ENCODE data around the gene DPAGT1.
A peak's percentile ranks its signal among the peaks of the same experiment; 100 is the strongest.
"Not testable (repeated sequence)": the region's sequence is repeated elsewhere in the genome, so short reads cannot be mapped to it uniquely, and the experiment has no call there.

The DPAGT1 gene

DNA sequence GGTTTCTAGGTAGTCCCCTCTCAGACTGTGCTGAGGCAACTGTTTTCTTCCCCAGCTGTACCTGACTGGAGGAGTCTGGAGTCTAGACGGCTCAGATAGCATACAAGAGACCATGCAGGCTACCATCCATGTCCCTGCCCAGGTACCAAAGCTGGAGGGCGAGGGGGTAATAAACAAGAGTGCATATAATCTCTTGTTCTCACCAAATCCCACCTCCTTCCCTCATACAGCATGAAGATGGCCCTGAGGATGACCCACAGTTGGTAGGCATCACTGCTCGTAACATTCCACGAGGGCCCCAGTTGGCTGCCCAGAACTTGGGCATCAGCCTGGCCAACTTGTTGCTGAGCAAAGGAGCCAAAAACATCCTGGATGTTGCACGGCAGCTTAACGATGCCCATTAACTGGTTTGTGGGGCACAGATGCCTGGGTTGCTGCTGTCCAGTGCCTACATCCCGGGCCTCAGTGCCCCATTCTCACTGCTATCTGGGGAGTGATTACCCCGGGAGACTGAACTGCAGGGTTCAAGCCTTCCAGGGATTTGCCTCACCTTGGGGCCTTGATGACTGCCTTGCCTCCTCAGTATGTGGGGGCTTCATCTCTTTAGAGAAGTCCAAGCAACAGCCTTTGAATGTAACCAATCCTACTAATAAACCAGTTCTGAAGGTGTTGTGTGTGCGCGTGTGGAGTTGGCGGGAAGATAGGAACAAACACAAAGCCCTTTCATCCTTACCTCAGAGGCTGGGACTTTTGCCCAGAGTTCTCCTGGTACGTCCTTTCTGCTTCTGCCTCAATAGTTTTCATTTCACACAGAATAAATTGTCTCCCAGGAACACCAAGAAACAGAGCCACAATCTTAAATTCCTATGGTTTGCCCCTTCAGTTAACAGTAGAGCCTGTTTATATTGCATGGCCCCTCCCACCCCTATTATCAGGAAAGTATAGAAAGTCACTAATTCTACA is 8.5 kb downstream of the DPAGT1 start:
- no peak for DNase-seq

DNA sequence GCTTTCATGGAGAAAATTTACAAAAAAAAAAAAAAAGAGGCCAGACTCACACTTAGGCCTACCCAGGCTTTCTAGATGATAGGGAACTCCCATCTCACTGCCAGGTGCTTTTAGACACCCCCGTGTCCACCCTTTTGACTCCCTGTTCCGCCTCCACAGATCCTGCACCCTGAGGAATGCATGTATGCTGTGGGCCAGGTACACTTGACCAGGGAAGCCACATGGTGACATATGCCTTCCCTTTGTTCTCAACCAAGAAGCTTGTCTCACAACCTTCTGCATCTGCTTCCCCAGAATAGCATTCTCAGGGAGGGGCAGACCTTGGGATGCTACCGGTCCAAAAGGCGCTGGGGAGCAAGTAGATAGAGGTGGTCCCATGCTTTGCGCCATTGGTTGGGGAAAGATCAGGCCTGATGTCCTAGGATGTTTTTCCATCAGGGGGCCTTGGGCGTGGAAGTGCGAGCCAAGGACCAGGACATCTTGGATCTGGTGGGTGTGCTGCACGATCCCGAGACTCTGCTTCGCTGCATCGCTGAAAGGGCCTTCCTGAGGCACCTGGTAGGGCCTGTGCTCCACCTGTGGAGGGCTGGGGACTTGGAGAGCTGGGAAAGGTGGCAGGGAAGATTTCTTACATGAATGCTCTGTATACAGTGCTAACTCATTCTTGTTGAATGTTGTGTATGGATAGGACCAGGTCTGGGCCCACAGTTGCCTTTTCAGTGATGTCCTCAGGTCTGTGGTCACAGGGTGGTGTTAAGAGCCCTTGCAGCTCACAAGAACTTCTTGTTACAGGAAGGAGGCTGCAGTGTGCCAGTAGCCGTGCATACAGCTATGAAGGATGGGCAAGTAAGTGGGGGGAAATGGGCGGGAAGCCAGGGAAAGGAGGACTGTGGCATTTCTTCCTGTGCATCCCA is 9.4 kb downstream of the DPAGT1 start:
- no peak for DNase-seq

DNA sequence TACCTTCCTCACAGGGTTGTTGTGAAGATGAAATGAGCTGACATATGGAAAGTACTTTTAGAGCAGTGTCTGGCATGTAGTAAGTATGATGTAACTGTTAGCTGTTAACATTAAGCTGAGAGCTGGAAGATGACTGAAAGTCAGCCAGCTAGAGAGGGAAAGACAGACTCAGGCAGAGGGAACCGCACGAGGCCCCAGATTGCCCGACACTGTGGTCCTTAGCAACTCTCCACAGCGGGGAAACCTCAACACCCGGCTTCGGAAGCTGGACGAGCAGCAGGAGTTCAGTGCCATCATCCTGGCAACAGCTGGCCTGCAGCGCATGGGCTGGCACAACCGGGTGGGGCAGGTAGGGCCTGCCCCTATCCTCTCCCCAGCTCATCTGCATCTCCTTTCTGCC is 10.5 kb downstream of the DPAGT1 start:
- DNase-seq, result no peak

DNA sequence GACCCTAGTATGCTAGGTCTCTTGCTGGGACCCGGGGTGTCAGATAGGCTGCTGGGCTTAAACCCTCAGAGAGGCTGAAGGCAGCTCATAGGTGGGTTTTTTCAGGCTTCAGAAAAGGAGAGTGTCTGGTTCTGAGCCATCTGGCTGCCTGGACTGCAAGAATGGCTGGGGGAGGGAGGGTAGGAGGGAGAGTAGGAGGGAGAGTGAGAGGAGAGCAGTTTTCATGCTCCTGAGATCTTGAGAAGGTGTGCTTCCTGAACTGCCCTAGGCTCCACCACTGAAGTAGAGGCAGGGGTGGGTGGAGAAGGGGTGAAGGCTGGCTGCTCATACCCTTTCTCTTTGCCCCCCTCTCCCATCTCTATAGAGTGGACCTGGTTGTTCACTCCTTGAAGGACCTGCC is 12.3 kb downstream of the DPAGT1 start:
- DNase-seq, result no peak

DNA sequence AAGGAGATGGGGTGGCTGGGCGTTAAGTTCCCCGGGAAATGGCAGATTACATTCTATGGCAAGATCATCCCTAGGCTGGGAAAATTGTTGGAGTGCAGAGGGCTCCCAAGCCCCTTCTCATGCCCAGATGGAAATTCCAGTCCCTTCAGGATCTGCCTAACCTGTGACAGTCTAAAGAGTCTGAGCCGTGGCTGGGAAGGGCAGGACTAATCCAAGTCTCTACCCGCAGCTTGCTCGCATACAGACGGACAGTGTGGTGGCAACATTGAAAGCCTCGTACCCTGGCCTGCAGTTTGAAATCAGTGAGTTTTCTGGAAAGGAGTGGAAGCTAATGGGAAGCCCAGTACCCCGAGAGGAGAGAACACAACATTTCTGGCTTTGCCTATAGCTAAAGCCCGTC is 13.2 kb downstream of the DPAGT1 start:
- DNase-seq, result no peak

DNA sequence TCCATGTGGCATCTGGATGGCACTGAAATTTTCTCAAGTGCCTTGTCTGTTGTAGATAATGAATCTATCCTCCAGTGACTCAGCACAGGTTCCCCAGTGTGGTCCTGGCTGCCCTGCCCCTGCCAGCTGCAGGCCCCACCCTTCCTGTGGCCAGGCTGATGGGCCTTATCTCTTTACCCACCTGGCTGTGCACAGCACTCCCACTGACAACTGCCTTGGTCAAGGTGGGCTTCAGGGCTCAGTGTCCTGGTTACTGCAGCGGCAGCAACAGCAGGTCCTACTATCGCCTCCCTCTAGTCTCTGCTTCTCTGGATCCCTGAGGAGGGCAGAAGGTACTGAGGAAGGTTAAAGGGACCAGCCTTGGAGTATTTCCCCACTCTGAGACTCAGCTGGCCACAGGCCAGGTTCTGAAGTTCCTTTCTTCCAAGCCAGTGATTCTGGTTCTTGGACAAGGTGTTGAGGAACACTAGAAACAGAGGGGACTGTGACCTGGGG is 13.9 kb downstream of the DPAGT1 start:
- DNase-seq, result no peak

DNA sequence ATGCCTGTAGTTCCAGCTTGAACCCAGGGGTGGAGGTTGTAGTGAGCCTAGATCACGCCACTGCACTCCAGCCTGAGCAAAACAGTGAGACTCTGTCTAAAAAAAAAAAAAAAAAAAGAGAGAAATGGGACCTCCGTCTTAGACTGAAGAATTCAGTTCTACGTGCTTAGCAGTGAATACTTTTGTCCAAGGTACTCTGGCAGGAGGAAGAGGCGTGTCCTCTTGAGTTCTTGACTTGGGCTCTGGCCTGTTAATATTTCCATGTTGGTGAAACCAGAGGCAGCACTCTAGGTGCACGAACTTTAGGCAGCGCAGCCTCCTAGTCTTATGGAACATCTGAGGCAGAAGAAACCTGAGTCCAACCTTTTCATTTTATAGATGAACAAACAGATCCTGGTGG is 14.5 kb downstream of the DPAGT1 start:
- no peak for DNase-seq

DNA sequence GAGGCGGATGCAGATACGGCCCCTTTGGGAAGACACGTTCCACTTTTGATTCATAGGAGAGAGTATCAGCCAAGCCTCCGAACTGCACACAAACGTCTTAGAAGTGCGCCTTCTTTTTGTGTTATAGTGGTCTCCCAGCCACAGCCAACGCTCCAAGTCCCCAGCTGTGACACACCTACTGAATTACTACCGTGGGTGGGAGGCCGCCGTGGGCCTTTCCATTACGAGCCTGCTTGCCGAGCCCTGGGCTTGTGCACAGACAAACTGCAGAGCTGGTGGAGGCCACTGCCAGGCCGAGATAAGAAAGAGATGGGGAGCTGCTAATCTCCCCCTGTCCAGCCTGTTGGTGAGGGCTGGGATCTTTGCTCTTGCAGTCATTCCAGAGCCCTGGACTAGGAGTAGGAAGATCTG is 16.2 kb downstream of the DPAGT1 start:
- DNase-seq, result no peak

DNA sequence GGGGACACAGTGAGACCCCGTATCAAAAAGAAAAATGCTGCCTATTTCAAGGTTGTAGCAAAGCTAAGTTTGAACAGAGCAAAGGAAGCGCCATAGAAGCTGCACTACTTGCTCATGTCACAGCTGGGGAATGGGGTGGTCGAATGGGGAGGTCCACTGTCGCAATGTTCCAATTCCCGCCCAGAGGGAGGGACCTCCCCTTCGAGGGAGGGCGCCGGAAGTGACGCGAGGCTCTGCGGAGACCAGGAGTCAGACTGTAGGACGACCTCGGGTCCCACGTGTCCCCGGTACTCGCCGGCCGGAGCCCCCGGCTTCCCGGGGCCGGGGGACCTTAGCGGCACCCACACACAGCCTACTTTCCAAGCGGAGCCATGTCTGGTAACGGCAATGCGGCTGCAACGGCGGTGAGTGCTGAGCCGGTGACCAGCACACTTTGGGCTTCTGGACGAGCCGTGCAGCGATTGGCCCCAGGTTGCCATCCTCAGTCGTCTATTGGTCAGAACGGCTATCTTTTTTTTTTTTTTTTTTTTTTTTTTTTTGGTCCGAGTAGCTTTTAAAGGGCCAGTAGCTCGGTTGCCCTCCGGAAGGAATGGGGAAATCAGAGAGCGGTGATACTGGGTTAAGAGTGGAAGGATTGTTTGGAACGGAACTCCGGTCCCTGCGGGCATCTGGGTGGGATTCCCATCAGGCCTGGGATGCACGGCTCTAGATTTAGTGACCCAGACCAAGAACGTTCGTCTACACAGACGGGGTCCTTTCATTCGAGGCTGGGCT is 16.8 kb downstream of the DPAGT1 start, which contains the start of gene HMBS:
Gene HMBS, plus strand, starts transcription at position 219 of the 774 bp plus-strand sequence. Its CDS starts 153 bp downstream, at position 372.
- DNase-seq, result peak; percentile 89

DNA sequence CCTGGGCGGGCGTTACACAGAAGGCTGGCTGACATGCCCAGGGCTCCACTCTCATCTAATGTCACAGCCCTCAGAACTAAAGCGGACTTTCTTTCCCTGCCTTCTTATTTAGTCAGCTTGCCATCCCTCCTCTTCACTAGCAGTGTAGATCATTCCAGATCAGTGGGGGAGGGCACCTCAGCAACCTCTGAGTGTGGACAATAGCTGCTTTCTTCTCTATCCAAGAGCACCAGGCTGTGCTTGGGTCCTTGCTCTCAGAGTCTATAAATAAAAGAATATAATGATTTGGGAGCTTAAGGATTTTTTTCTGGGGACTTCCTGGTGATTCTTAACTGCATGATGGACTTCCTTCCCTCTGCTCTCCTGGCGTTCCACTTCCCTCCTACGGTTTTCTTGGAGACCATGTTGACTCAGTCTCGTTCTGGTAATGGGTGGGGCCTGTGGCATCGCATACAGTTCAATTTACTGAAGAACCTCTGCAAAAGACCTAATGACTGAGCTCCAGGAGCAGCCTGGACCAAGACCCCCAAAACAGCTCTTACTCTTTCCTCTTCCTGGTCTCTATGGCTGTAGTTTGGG is 19.9 kb downstream of the DPAGT1 start:
- DNase-seq, result no peak

DNA sequence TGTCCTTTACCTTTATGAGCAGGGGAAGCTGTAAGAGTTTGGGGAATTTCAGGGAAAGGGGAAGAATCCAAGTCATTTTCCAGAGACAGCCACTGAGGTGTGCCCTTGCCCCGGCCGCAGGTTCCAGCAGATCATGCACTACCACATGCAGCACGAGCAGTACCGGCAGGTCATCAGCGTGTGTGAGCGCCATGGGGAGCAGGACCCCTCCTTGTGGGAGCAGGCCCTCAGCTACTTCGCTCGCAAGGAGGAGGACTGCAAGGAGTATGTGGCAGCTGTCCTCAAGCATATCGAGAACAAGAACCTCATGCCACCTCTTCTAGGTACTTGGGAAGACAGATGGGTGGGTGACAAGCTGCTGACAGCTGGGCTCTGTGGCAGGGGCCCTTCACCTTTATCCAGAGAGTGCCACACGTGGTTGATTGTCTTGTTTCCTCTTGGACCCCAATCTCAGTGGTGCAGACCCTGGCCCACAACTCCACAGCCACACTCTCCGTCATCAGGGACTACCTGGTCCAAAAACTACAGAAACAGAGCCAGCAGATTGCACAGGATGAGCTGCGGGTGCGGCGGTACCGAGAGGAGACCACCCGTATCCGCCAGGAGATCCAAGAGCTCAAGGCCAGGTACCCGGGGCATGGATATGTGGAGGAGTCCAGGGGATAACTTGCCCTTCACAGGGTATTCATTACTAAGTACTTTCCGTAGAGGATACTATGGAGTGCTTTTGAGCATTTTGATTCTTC is 22.8 kb downstream of the DPAGT1 start:
- DNase-seq, result no peak

DNA sequence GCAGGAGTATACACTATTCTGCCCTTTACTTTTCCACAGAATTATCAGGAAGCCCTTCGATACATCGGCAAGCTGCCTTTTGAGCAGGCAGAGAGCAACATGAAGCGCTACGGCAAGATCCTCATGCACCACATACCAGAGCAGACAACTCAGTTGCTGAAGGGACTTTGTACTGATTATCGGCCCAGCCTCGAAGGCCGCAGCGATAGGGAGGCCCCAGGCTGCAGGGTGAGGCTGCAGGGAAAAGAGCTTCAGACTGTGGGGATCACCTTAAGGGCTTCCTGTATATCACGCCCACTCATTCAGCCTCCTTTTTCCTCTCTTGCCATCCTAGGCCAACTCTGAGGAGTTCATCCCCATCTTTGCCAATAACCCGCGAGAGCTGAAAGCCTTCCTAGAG is 23.8 kb downstream of the DPAGT1 start:
- no peak for DNase-seq

DNA sequence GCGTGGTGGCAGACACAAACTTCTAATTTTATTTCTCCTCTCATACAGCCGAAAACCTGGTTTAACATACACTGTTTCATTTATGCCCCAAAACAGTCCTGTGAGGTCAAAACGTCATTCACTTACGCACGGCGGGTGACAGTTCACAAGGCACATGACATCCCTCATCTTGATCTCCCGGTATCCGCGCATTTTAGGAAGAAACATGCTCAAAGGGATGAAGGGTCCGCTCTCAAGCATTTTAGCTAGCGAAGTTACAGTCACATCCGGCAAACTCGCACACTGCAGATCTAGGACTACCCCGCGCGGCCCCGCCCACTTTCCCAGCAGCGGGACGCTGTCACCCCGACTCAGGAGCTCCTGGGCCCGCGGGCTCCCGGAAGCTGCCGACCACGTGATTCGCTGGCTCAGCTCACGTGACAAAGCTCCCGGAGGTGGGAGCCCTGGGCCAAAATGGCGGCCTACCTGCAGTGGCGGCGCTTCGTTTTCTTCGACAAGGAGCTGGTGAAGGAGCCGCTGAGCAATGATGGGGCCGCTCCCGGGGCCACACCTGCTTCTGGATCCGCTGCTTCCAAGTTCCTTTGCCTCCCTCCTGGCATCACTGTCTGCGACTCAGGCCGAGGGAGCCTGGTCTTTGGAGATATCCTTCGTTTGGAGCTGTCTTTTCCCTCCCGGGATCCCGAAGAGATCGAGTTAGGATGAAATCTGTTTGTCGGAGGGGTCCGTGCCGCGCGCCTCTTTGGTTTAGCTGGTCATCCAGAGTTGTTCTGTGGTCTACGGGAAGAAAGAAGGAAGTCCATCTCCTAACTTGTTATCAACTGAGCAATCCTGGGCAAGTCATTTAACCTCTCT is 34.1 kb downstream of the DPAGT1 start, which contains the start of gene VPS11:
Gene VPS11, plus strand, starts transcription at position 448 of the 852 bp plus-strand sequence. Its CDS starts 6 bp downstream, at position 454.
- peak; percentile 97 for DNase-seq

DNA sequence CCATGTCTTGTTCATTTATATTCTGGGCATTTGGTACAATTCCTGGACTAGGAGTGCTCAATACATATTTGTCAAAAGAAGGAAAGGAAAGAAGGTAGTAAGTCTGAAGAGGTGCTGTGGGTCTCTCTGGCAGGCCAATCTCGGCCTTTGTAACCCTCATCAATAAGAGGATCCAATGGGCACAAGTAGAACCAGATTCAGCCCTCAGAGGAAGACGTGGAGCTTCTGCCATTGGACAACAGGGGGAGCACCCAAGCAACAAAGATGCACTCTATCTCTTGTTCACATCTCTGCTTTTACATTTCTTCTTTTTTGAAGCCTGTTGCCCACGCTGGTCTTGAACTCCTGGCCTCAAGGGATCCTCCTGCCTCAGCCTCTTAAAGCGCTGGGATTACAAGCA is 36.3 kb downstream of the DPAGT1 start:
- no peak for DNase-seq

DNA sequence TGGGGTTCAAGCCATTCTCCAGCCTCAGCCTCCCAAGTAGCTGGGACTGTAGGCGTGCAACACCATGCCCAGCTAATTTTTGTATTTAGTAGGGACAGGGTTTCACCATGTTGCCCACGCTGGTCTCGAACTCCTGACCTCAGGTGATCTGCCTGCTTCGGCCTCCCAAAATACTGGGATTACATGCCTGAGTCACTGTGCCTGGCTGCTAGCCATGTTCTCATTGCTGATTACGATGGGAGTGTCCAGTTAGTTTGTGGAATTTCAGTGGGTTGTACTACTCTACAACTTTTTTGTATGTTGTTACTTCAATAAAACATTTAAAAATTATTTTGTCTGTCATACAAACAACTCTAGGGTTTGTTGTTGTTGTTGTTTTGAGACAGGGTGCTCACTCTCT is 38.9 kb downstream of the DPAGT1 start:
- DNase-seq, result no peak

DNA sequence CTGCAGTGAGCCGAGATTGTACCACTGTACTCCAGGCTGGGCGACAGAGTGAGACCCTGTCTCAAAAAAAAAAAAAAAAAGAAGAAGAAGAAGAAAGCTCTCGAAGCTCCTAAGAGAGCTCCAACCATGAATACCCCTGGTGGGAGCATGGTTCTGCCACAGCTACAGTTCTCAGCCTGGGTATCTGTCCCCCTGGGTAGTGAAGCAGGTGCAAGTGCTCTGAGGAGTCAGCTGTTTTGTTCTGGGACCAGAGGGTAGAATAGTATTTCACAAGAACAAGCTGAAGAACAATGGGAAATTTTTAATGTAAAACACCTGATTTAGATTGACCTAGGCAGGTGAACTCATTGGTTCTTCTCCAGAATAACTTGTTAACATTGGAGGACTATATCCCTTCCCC is 40.4 kb downstream of the DPAGT1 start:
- no peak for DNase-seq

DNA sequence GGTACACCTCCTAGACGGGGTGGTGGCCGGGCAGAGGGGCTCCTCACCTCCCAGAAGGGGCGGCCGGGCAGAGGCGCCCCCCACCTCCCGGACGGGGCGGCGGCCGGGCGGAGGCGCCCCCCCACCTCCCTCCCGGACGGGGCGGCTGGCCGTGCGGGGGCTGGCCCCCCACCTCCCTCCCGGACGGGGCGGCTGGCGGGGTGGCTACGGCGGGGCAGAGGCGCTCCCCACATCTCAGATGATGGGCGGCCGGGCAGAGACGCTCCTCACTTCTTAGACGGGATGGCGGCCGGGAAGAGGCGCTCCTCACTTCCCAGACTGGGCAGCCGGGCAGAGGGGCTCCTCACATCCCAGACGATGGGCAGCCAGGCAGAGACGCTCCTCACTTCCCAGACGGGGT is 42.5 kb downstream of the DPAGT1 start:
- not testable (repeated sequence) for DNase-seq

DNA sequence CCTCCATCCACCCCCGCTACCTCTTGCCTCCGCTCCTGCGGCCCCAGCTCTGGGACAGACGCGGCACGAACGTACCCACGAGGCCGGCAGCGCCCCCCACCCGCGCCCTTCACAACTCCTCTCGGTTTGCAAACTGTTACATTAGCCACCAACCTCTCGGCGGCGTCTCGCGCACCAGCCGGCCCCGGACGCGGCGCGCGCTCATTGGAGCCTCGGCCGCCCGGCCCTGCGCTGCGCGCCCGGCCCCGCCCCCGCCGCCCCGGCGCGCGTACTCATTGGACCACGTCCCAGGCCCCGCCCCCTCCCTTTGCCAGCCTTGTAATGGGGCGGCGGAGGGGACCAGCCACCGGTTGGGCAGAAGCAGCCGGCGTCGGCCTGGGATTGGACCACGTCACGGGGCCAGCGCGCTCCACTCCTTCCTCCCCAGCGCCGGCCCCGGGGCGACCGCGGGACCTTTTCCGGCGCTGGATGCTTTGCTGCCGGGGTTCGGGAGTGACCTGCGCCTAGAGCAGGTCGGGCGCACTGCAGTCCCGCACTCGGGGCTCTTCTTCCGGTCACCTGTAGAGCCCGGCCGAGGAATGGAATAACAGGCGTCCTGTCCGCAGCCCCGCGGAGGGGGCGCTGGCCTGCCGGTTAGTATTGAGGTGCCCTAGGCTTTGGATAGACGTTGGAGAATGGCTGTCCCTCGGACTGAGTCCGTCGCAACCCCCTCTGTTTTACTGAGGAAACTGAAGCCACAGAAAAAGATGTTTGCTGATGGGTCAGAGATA is 44.5 kb downstream of the DPAGT1 start, which contains the start of gene HYOU1:
Gene HYOU1, minus strand, starts transcription at position 206 of the 770 bp plus-strand sequence. CDS start 1,045 bp downstream, outside the sequence.
- DNase-seq, result peak; percentile 99

DNA sequence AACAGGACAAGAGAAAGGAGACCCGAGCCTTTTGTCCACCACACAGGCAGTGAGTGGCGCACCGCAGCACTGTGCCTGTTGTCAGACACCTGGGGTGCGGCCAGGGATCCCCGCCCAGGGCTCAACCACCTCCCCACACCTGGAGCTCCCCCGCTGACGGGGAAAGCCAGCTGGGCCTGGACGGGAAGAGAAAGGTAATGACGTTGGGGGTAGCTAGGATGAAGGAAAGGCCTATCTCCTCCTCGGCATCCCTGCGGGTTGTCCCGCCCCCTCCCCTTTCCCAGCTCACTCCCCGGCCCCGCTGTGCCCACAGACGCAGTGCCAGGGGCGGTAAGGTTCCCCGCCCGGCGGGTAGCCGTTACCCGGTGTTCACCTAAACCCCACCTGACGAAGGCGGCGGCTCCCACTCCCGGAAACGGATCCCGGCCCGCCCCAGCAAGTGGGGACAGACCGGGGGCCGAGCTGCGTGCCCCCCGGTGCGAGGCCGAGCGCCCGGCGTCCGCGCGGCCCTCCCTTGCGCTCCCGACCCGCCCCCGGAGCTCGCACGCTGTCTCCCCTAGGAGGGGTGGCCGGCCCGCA is 45.1 kb downstream of the DPAGT1 start:
- DNase-seq, result no peak
